SU-DHL-6 (cell line): Measurements from ENCODE around the gene CD99L2.

Experiments
- H2AFZ ChIP-seq: fragments of 200-600 bp; sonication (generic); 2 replicates; pipeline ENCODE4 v1.6.1; 2014; ENCODE audit warnings: low read depth, mild to moderate bottlenecking, moderate library complexity, mixed read lengths, antibody characterized with exemption, low read length; ENCODE audit not compliant: severe bottlenecking
- H3F3A ChIP-seq: fragments of 200-600 bp; shearing (Covaris generic); 2 replicates; pipeline ENCODE4 v1.6.0; 2016; ENCODE audit warnings: antibody characterized with exemption, mild to moderate bottlenecking; ENCODE audit not compliant: insufficient read depth
- H3K27ac ChIP-seq: fragments of 200-600 bp; sonication (generic); 2 replicates; pipeline ENCODE4 v1.5.1; 2016; ENCODE audit warnings: low read depth, mild to moderate bottlenecking, low read length, moderate library complexity, mixed read lengths
- H3K27me3 ChIP-seq: fragments of 200-600 bp; sonication (generic), shearing (Covaris generic); 2 replicates; pipeline ENCODE4 v1.6.0; 2014; ENCODE audit warnings: mild to moderate bottlenecking, low read length
- H3K36me3 ChIP-seq: fragments of 200-600 bp; sonication (generic); 2 replicates; pipeline ENCODE4 v1.6.1; 2014; ENCODE audit warnings: mild to moderate bottlenecking, low read length, mixed read lengths
- H3K4me2 ChIP-seq: fragments of 300-600, 200-600 bp; shearing (Covaris generic), sonication (generic); 2 replicates; pipeline ENCODE4 v1.6.0; 2014; ENCODE audit warnings: low read length, low read depth, mild to moderate bottlenecking; ENCODE audit not compliant: poor library complexity, severe bottlenecking
- H3K4me3 ChIP-seq: fragments of 200-600 bp; sonication (generic); 2 replicates; pipeline ENCODE4 v1.5.1; 2014; ENCODE audit warnings: antibody characterized with exemption, low read length, mild to moderate bottlenecking, mixed read lengths; ENCODE audit not compliant: insufficient read depth, poor library complexity, severe bottlenecking
- H3K79me2 ChIP-seq: fragments of 200-600 bp; sonication (generic); 2 replicates; pipeline ENCODE4 v1.6.1; 2014; ENCODE audit warnings: mild to moderate bottlenecking, low read length, moderate library complexity; ENCODE audit not compliant: insufficient read depth
- H3K9ac ChIP-seq: fragments of 200-600 bp; sonication (generic); 2 replicates; pipeline ENCODE4 v1.7.0; 2014; ENCODE audit warnings: mild to moderate bottlenecking, low read length
- H3K9me2 ChIP-seq: fragments of 200-600 bp; sonication (generic); replicated peaks from 2 replicates; pipeline ENCODE4 v1.6.1; 2014; ENCODE audit warnings: low read length; ENCODE audit not compliant: insufficient read depth
- H3K9me3 ChIP-seq: fragments of 200-600 bp; sonication (generic); 2 replicates; pipeline ENCODE4 v1.6.1; 2014; ENCODE audit warnings: low read length, mixed read lengths; ENCODE audit not compliant: insufficient read depth
- H4K20me1 ChIP-seq: fragments of 200-600 bp; sonication (generic); 2 replicates; pipeline ENCODE4 v1.6.1; 2014; ENCODE audit warnings: low read depth, mild to moderate bottlenecking, antibody characterized with exemption, low read length, moderate library complexity, mixed read lengths
- EZH2phosphoT487 ChIP-seq: fragments of 200-600 bp; sonication (generic), shearing (Covaris generic); conservative IDR thresholded peaks from 2 replicates; pipeline ENCODE4 v1.6.1; 2018; ENCODE audit warnings: mild to moderate bottlenecking, antibody characterized with exemption, low read length, moderate library complexity, mixed read lengths
- TF ChIP-seq, protein P1 (sequence below): fragments of 200-600 bp; sonication (generic); IDR thresholded peaks from one replicate; pipeline ENCODE4 v1.5.1; 2017; ENCODE audit warnings: antibody characterized with exemption, mild to moderate bottlenecking, low read length, moderate library complexity; ENCODE audit not compliant: insufficient read depth, poor library complexity, severe bottlenecking

The CD99L2 gene

DNA sequence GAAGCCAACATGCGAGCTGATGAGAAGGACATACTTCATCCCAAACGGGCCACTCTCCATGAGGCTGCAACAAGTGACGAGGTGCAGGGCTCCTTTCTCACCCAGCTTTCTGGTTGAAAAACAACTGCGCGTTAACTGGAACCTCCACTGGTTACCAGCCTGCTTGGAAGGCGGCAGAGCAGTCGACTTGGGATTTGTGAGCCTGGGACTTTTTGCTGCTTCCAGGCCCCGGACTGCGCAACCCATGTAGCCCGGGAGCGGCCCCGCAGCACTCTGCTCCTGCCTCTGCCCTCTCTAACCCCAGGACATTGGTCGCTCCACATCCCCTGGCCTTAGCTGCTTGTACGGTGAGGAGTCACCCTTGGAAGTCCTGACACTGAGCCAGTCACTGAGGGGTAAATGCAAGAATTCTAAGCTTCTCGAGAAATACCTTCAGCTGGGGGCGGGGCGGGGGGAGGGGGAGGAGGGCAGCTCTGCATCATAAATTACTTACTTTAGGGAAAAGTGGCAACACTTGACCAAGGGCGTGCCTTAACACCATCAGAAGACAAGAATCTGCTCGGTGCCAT, 132.6 kb downstream of the CD99L2 start:
- H4K20me1 ChIP-seq = no peaks in the 10 kb centered on the region
- H2AFZ ChIP-seq = no peak overlapping the region
- H3F3A ChIP-seq = no peaks in the 10 kb centered on the region
- no peaks in the 10 kb centered on the region for H3K9me2 ChIP-seq
- no peaks in the 10 kb centered on the region for H3K36me3 ChIP-seq
- no peaks in the 10 kb centered on the region for H3K79me2 ChIP-seq
- no peak overlapping the region for H3K9ac ChIP-seq
- H3K9me3 ChIP-seq = no peaks in the 10 kb centered on the region
- no peak overlapping the region for H3K4me2 ChIP-seq
- no peak for TF ChIP-seq EZH2phosphoT487
- TF ChIP-seq, protein P1, sequence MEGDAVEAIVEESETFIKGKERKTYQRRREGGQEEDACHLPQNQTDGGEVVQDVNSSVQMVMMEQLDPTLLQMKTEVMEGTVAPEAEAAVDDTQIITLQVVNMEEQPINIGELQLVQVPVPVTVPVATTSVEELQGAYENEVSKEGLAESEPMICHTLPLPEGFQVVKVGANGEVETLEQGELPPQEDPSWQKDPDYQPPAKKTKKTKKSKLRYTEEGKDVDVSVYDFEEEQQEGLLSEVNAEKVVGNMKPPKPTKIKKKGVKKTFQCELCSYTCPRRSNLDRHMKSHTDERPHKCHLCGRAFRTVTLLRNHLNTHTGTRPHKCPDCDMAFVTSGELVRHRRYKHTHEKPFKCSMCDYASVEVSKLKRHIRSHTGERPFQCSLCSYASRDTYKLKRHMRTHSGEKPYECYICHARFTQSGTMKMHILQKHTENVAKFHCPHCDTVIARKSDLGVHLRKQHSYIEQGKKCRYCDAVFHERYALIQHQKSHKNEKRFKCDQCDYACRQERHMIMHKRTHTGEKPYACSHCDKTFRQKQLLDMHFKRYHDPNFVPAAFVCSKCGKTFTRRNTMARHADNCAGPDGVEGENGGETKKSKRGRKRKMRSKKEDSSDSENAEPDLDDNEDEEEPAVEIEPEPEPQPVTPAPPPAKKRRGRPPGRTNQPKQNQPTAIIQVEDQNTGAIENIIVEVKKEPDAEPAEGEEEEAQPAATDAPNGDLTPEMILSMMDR = no peak
- H3K4me3 ChIP-seq = no peak overlapping the region
- H3K27ac ChIP-seq = no peak overlapping the region
- no peaks in the 10 kb centered on the region for H3K27me3 ChIP-seq

DNA sequence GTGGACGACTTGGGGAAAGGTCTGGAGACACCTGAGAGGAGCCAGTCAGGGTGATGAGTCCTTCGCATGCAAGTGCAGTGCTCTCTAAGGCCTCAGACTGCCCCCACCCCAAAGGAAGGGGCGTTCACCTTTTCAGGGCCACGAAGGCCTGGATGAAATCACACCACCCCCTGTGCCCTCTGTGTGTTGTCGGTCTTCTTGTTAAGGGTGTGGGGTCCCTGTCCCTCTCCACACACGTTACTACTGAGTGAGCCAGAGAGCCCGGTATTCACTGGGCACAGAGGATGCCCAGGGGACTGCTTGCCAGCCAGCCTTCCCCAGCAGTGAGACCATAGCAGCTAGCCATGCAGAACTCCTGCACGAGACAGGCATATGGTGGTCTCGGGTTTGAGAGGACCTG, 133.2 kb downstream of the CD99L2 start:
- Histone ChIP-seq H3K9me2 (no peaks in the 10 kb centered on the region), H3F3A (no peaks in the 10 kb centered on the region), H3K27ac (no peak overlapping the region), H2AFZ (no peak overlapping the region), H3K79me2 (no peaks in the 10 kb centered on the region), H3K4me3 (no peak overlapping the region), H3K4me2 (no peak overlapping the region), H3K9me3 (no peaks in the 10 kb centered on the region), H3K9ac (no peak overlapping the region), H3K27me3 (no peaks in the 10 kb centered on the region), H4K20me1 (no peaks in the 10 kb centered on the region), H3K36me3 (no peaks in the 10 kb centered on the region)
- TF ChIP-seq, protein P1 = no peak
- TF ChIP-seq EZH2phosphoT487 = no peak

DNA sequence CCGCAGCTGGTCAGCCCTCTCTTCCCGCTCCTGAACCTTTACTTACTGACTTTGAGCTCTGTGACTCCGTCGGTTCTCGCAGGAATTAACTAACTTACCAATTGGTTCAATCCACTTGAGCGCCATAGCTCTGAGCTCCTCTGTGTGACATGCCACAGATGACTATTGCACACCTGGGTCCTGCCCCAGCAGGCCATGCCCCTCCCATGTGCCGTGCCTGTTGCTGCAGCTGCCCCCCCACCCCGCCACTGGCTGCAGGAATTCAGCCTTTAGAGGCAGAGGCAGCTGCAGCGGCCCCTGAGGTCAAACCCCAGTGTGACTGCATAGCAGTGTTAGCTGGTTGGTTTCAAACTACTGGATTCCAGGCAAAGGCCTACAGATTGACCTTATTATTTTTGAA, 134.7 kb downstream of the CD99L2 start:
- no peaks in the 10 kb centered on the region for H3K9me2 ChIP-seq
- no peak for TF ChIP-seq EZH2phosphoT487
- TF ChIP-seq, protein P1 = no peak
- no peaks in the 10 kb centered on the region for H3K9me3 ChIP-seq
- H3K27me3 ChIP-seq = no peaks in the 10 kb centered on the region
- H3K36me3 ChIP-seq = no peaks in the 10 kb centered on the region
- no peak overlapping the region for H3K9ac ChIP-seq
- no peak overlapping the region for H3K4me3 ChIP-seq
- H2AFZ ChIP-seq = no peak overlapping the region
- H3K27ac ChIP-seq = no peak overlapping the region
- H4K20me1 ChIP-seq = no peaks in the 10 kb centered on the region
- H3F3A ChIP-seq = no peaks in the 10 kb centered on the region
- H3K79me2 ChIP-seq = no peaks in the 10 kb centered on the region
- H3K4me2 ChIP-seq = no peak overlapping the region
